K562 (cell line): ENCODE results near the gene KLHL35. TPM values are rescaled to one million over a fixed set of nuclear protein-coding genes. Genes with fewer than 3 reads are reported as not detected.
A peak's percentile ranks its signal among the peaks of the same experiment; 100 is the strongest.

Experiments
- ATF4 ChIP-seq: fragments of 450-650 bp; formaldehyde crosslinking; IDR thresholded peaks from 2 replicates; pipeline ENCODE4 v1.4.0; 2022; ENCODE audit warnings: mild to moderate bottlenecking, moderate library complexity
- BACH1 ChIP-seq: fragments of 200-800 bp; sonication (Bioruptor generic); IDR thresholded peaks from 2 replicates; pipeline ENCODE4 v1.6.1; 2016; ENCODE audit warnings: missing genetic modification characterization, missing compliant biosample characterization
- BRF1 ChIP-seq: IDR thresholded peaks from 3 replicates; pipeline ENCODE4 v1.6.1; 2011; ENCODE audit warnings: borderline replicate concordance, mild to moderate bottlenecking; ENCODE audit not compliant: insufficient read length; ENCODE audit errors: extremely low read depth
- CC2D1A ChIP-seq: fragments of 450-650 bp; IDR thresholded peaks from 2 replicates; pipeline ENCODE4 v1.6.1; 2017; ENCODE audit warnings: mild to moderate bottlenecking
- CCAR2 ChIP-seq: fragments of 200-400 bp; formaldehyde crosslinking; IDR thresholded peaks from 2 replicates; pipeline ENCODE4 v1.6.1; 2017; ENCODE audit warnings: mild to moderate bottlenecking, low read depth, low read length
- CREB1 ChIP-seq, 2 experiments: sonication (generic) in 1 of 2; formaldehyde crosslinking in 1 of 2; IDR thresholded peaks; 2 replicates each; pipeline versions ENCODE4 v1.6.1 to v1.8.0; 2012 to 2022; ENCODE audit warnings: inconsistent platforms in 1 of 2, mild to moderate bottlenecking in 1 of 2, missing genetic modification reagents in 1 of 2, moderate library complexity in 1 of 2
- CTCF ChIP-seq, 3 experiments: IDR thresholded peaks in 2 of 3; conservative IDR thresholded peaks in 1 of 3; 2 replicates each; pipeline ENCODE4 v1.5.1; 2011 to 2012; ENCODE audit warnings: low read length in 3 of 3, mild to moderate bottlenecking in 3 of 3, control low read depth in 2 of 3, improper control_type of control experiment in 1 of 3, inconsistent platforms in 1 of 3, low read depth in 1 of 3, mixed read lengths in 1 of 3, moderate library complexity in 1 of 3; ENCODE audit not compliant: insufficient read depth in 2 of 3
- FOXM1 ChIP-seq, 2 experiments: fragments of 450-650 bp in 1 of 2; sonication (generic) in 1 of 2; formaldehyde crosslinking in 1 of 2; IDR thresholded peaks; 2 replicates each; pipeline versions ENCODE4 v1.6.1 to v1.9.0; 2017 to 2022; ENCODE audit warnings: low read depth in 2 of 2, mild to moderate bottlenecking in 2 of 2, missing genetic modification reagents in 1 of 2, moderate library complexity in 1 of 2
- HES1 ChIP-seq: fragments of 450-650 bp; IDR thresholded peaks from 2 replicates; pipeline ENCODE4 v1.6.1; 2016; ENCODE audit warnings: low read depth, mild to moderate bottlenecking, moderate library complexity
- HSF4 ChIP-seq: fragments of 250-450 bp; sonication (Bioruptor Pico); IDR thresholded peaks from 2 replicates; pipeline ENCODE4 v2.1.2; 2022; ENCODE audit warnings: mild to moderate bottlenecking, moderate library complexity, borderline replicate concordance
- NCOR1 ChIP-seq: fragments of 450-650 bp; IDR thresholded peaks from 2 replicates; pipeline ENCODE4 v1.6.1; 2016; ENCODE audit warnings: mild to moderate bottlenecking, moderate library complexity
- PREB ChIP-seq: sonication (generic); formaldehyde crosslinking; IDR thresholded peaks from 2 replicates; pipeline ENCODE4 v1.8.1; 2023; ENCODE audit warnings: mild to moderate bottlenecking, missing genetic modification reagents
- RBM15 ChIP-seq: fragments of 200-400 bp; formaldehyde crosslinking; IDR thresholded peaks from 2 replicates; pipeline ENCODE4 v1.6.1; 2018; ENCODE audit warnings: mild to moderate bottlenecking, low read length, moderate library complexity; ENCODE audit not compliant: insufficient read depth
- TARDBP ChIP-seq: fragments of 450-650 bp; IDR thresholded peaks from 2 replicates; pipeline ENCODE4 v1.6.1; 2016
- TFE3 ChIP-seq: fragments of 450-650 bp; formaldehyde crosslinking; IDR thresholded peaks from 2 replicates; pipeline ENCODE4 v1.4.0; 2020; ENCODE audit warnings: mild to moderate bottlenecking, mixed read lengths
- ZBTB8A ChIP-seq: fragments of 450-650 bp; IDR thresholded peaks from 2 replicates; pipeline ENCODE4 v1.6.1; 2018; ENCODE audit warnings: mild to moderate bottlenecking, moderate library complexity; ENCODE audit not compliant: partially characterized antibody
- ZC3H11A ChIP-seq: IDR thresholded peaks from 2 replicates; pipeline ENCODE4 v1.6.1; 2012; ENCODE audit warnings: low read depth, low read length, improper control_type of control experiment
- ZNF224 ChIP-seq: sonication (generic); formaldehyde crosslinking; IDR thresholded peaks from 2 replicates; pipeline ENCODE4 v1.8.0; 2022; ENCODE audit warnings: mild to moderate bottlenecking, missing genetic modification reagents
- ZNF277 ChIP-seq: fragments of 250-450 bp; sonication (Bioruptor Pico); IDR thresholded peaks from 2 replicates; pipeline ENCODE4 v1.8.0; 2022; ENCODE audit warnings: inconsistent platforms, mild to moderate bottlenecking, moderate library complexity, borderline replicate concordance
- ZNF766 ChIP-seq: fragments of 200-800 bp; sonication (Bioruptor generic); conservative IDR thresholded peaks from 2 replicates; pipeline ENCODE4 v1.6.1; 2016; ENCODE audit warnings: missing genetic modification characterization, missing compliant biosample characterization
- polyA plus RNA-seq, 8 experiments: library from polyadenylated mRNA; depleted of rRNA in 4 of 8; stranded (reverse) in 5 of 8; unstranded in 3 of 8; fragments of >200 nt; fragmentation: Nextera tagmentation in 2 of 8; fragmentation: Illumina TruSeq in 1 of 8; extraction: Ambion mirVana in 2 of 8; extraction: Trizol in 1 of 8; gene quantifications; 2 replicates each; pipeline versions ENCODE4 v1.2.1 to v1.2.3, GENCODE V29; 2011 to 2014; ENCODE audit warnings: inconsistent platforms in 1 of 8, missing spikeins in 1 of 8
- total RNA-seq, 7 experiments: library from RNA; depleted of rRNA in 6 of 7; stranded (reverse); fragments of >200 nt in 6 of 7; fragmentation: Illumina TruSeq in 2 of 7; extraction: Trizol in 2 of 7; gene quantifications; 2 replicates each; pipeline versions ENCODE4 v1.2.1 to v1.2.3, GENCODE V29; 2011 to 2021; ENCODE audit warnings: low replicate concordance in 1 of 7

Gene KLHL35
- total and polyA plus RNA-seq, 9 of the 15 experiments (the other 6 are each of a cell fraction or from before 2014, with no cell fraction given), result not detected

- TF ChIP-seq ZNF277 (CRISPR knock-in tag) (no peak), ZC3H11A (no peak), CTCF (IDR thresholded peaks at IDR 0.05 in 2 of 3, conservative IDR thresholded peaks at IDR 0.05 in 1 of 3; ENCODE audit: insufficient read depth in 2 of 3, low read depth in 1 of 3, low read length in 3 of 3) (peak; percentile 97), PREB (no peak), ATF4 (no peak), RBM15 (no peak), CREB1 (IDR thresholded peaks at IDR 0.05) (no peak), CREB1 (CRISPR knock-in tag; IDR thresholded peaks at IDR 0.05) (no peak; the same call in 1 of the 2 replicates), BACH1 (tag) (no peak), HSF4 (CRISPR knock-in tag) (no peak), ZBTB8A (no peak), HES1 (no peak), ZNF766 (CRISPR knock-in tag) (no peak), CCAR2 (no peak), NCOR1 (no peak), CC2D1A (peak; percentile 96), TARDBP (no peak), FOXM1 (IDR thresholded peaks at IDR 0.05; ENCODE audit: low read depth) (no peak), FOXM1 (CRISPR knock-in tag; IDR thresholded peaks at IDR 0.05; ENCODE audit: low read depth) (no peak), BRF1 (no peak), ZNF224 (CRISPR knock-in tag) (no peak), TFE3 (CRISPR knock-in tag) (no peak)
Measured at GRCh38 chr11:75384438-75385080, 48.4 kb downstream of the KLHL35 start (continued).
